GM18520 (cell line): ENCODE data around the gene GIT2.
A peak's percentile ranks its signal among the peaks of the same experiment; 100 is the strongest.
"Not testable (repeated sequence)": the region's sequence is repeated elsewhere in the genome, so short reads cannot be mapped to it uniquely, and the experiment has no call there.

Experiments
- ATAC-seq: cut with Tn5 transposase; IDR thresholded peaks from one replicate; pipeline ENCODE4 v1.9.1; 2021; ENCODE audit not compliant: unreplicated experiment

GIT2 gene

GRCh38 chr12:109925185-109925840 is 70.9 kb downstream of the GIT2 start:
- ATAC-seq, result no peak

- ATAC-seq, result no peak
Observed at GRCh38 chr12:109923481-109924245, 72.5 kb downstream of the GIT2 start.

- no peak for ATAC-seq
Observed at GRCh38 chr12:109923038-109923437, 73.1 kb downstream of the GIT2 start.

- no peak for ATAC-seq
Observed at GRCh38 chr12:109921982-109922381, 74.2 kb downstream of the GIT2 start.

- no peak for ATAC-seq
Observed at GRCh38 chr12:109920261-109920780, 75.8 kb downstream of the GIT2 start.

GRCh38 chr12:109919456-109919855 is 76.7 kb downstream of the GIT2 start:
- no peak for ATAC-seq

- no peak for ATAC-seq
Observed at GRCh38 chr12:109916045-109916444, 80.1 kb downstream of the GIT2 start.

- no peak for ATAC-seq
Observed at GRCh38 chr12:109915171-109916040, 80.8 kb downstream of the GIT2 start.

GRCh38 chr12:109914461-109914860 is 81.7 kb downstream of the GIT2 start:
- ATAC-seq, result no peak

GRCh38 chr12:109912855-109913321 is 83.3 kb downstream of the GIT2 start:
- no peak for ATAC-seq

GRCh38 chr12:109910969-109911348 is 85.2 kb downstream of the GIT2 start:
- no peak for ATAC-seq

- no peak for ATAC-seq
Observed at GRCh38 chr12:109910254-109910968, 85.8 kb downstream of the GIT2 start.

- no peak for ATAC-seq
Observed at GRCh38 chr12:109905301-109905700, 90.9 kb downstream of the GIT2 start.

GRCh38 chr12:109902891-109903418 is 93.2 kb downstream of the GIT2 start:
- no peak for ATAC-seq

- ATAC-seq, result no peak
Observed at GRCh38 chr12:109900752-109901580, 95.2 kb downstream of the GIT2 start.

GRCh38 chr12:109899783-109900751 is 96.1 kb downstream of the GIT2 start, which contains the start of gene TCHP:
TCHP (plus strand) TSS chr12:109900274; CDS start chr12:109903027, 2,753 bp downstream.
- ATAC-seq, result peak; percentile 50

- not testable (repeated sequence) for ATAC-seq
Observed at GRCh38 chr12:109899345-109899744, 96.8 kb downstream of the GIT2 start.

- no peak for ATAC-seq
Observed at GRCh38 chr12:109897029-109897428, 99.1 kb downstream of the GIT2 start.
